RCC 7860 (cell line): ENCODE results near the gene SLC4A3.
A peak's percentile ranks its signal among the peaks of the same experiment; 100 is the strongest.
"Not testable (repeated sequence)": the region's sequence is repeated elsewhere in the genome, so short reads cannot be mapped to it uniquely, and the experiment has no call there.

Source experiments
- DNase-seq: peaks from one replicate; pipeline ENCODE4 v3.0.0-alpha.2; 2015; ENCODE audit warnings: low spot score
- FAIRE-seq: peaks from 2 replicates; lab custom pipeline; 2012; peaks lifted over from hg19 to GRCh38; lab: Jason Lieb, UNC

The SLC4A3 gene

GRCh38 chr2:219643788-219644398 lies 16.5 kb downstream of the SLC4A3 start:
- FAIRE-seq (no peak), DNase-seq (no peak)

- DNase-seq (peak; percentile 36), FAIRE-seq (no peak)
These were observed 17.5 kb downstream of the SLC4A3 start for GRCh38 chr2:219644801-219645480.

GRCh38 chr2:219645631-219646527 lies 18.4 kb downstream of the SLC4A3 start:
- DNase-seq = peak; percentile 52
- peak; percentile 79 for FAIRE-seq

- FAIRE-seq (no peak), DNase-seq (no peak)
These were observed 20.7 kb downstream of the SLC4A3 start for GRCh38 chr2:219648176-219648575.

GRCh38 chr2:219648963-219649362 lies 21.5 kb downstream of the SLC4A3 start:
- FAIRE-seq = no peak
- no peak for DNase-seq

GRCh38 chr2:219650426-219651248 lies 23.2 kb downstream of the SLC4A3 start:
- DNase-seq (no peak), FAIRE-seq (no peak)

- not testable (repeated sequence) for FAIRE-seq, DNase-seq
These were observed 24.2 kb downstream of the SLC4A3 start for GRCh38 chr2:219651656-219652055.

- DNase-seq (peak; percentile 46), FAIRE-seq (peak; percentile 74)
These were observed 29.1 kb downstream of the SLC4A3 start for GRCh38 chr2:219656526-219656925.

GRCh38 chr2:219658196-219658846 lies 30.9 kb downstream of the SLC4A3 start:
- DNase-seq (no peak), FAIRE-seq (no peak)

GRCh38 chr2:219658874-219659273 lies 31.4 kb downstream of the SLC4A3 start:
- no peak for DNase-seq
- no peak for FAIRE-seq

- DNase-seq (peak; percentile 53), FAIRE-seq (peak; percentile 55)
These were observed 33.9 kb downstream of the SLC4A3 start for GRCh38 chr2:219661197-219661954.

- DNase-seq = peak; percentile 72
- FAIRE-seq = peak; percentile 24
These were observed 34.5 kb downstream of the SLC4A3 start for GRCh38 chr2:219661955-219662395.

- FAIRE-seq (no peak), DNase-seq (no peak)
These were observed 35.1 kb downstream of the SLC4A3 start for GRCh38 chr2:219662566-219662965.

- no peak for FAIRE-seq
- no peak for DNase-seq
These were observed 35.8 kb downstream of the SLC4A3 start for GRCh38 chr2:219663116-219663762.

GRCh38 chr2:219664041-219664440 lies 36.6 kb downstream of the SLC4A3 start:
- no peak for FAIRE-seq
- DNase-seq = no peak

- DNase-seq (no peak), FAIRE-seq (no peak)
These were observed 37.5 kb downstream of the SLC4A3 start for GRCh38 chr2:219664944-219665343.

- no peak for FAIRE-seq
- no peak for DNase-seq
These were observed 38.5 kb downstream of the SLC4A3 start for GRCh38 chr2:219665926-219666325.

- no peak for DNase-seq
- FAIRE-seq = no peak
These were observed 40.9 kb downstream of the SLC4A3 start for GRCh38 chr2:219668316-219668715.

GRCh38 chr2:219670386-219670785 lies 43.0 kb downstream of the SLC4A3 start:
- DNase-seq (no peak), FAIRE-seq (no peak)
